GM21723 (cell line): ENCODE results near the gene SLC51B.
"Not testable (repeated sequence)": the region's sequence is repeated elsewhere in the genome, so short reads cannot be mapped to it uniquely, and the experiment has no call there.

Source experiments
- ATAC-seq: cut with Tn5 transposase; IDR thresholded peaks from one replicate; pipeline ENCODE4 v1.9.1; 2021; ENCODE audit warnings: mild to moderate bottlenecking, moderate library complexity; ENCODE audit not compliant: unreplicated experiment

Gene SLC51B

DNA sequence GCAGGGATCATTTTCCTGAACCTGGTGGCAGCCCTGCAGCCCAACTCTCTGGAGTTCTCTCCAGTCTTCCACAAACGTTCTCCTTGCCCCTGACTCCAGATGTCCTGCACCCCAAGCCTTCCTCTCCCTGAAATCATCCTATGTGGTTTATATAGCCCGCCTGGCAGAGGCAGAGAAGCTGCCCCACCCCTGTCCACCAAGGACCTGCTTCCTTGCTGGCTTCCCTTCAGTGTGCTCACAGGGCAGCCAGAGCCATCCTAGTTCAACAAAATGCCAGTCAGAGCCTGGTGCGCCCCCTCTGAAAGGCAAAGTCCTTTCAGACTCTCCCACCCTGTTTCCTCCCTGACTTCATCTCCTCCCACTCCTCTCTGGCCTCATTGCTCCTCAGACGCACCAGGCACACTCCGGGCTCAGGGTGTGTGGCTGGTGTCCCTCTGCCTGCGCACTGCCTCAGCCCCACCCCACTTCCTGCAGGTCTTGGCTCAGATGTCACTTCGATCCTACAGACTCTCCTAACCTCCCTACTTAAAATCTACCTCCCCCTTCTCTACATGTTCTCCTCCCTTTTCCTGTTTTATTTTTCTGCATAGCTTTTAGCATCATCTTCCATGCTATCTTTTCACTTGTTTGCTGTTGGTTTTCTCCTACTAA lies 37.2 kb downstream of the SLC51B start:
- ATAC-seq = no peak

DNA sequence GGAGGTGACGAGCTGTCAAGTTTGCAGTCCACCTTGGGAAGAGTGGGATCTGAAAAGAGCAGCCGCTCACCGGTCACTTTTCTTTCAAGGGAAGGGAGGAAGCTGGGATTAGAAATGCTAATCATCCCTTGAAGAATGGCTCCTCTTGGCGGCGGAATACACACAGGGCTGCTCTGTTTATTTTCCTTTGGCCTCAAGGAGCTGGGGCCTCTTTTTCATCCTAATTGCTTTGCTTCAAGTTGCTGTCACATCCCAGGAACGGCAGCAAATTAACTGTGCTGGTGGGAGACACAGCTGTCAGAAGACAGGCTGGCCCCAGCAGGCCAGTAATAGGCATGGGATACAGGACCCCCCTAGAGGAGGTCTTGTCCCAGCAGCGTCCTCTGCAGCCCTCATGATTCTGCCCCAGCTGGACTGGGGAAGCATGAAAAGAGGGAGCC lies 38.1 kb downstream of the SLC51B start:
- no peak for ATAC-seq

GRCh38 chr15:65084500-65085206 lies 39.5 kb downstream of the SLC51B start:
- no peak for ATAC-seq

DNA sequence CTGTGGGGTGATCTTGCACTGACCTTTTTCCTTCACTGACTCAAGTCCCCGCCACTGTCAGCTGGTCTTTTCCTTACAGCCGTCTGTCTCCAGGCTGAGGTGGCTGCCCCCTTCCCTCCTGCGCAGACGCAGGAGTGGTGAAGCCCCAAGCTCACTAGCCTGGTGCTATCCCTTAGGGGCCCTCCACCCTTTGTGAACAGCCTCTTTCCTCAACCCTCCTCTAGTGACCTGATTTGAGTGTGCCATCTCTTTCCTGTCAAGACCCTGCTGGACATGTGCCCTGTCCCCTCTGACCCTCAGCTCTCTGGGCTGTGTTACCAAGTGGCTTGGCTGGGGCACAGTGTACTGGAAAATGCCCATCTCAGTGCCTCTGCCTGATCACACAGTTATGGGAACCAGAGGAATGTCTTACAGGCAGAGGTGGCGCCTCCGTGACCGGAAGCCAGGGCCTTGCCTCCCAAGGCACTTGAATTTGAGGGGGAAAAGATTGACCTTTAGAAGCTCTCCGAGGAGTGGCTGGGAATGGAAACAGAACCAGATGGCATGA lies 40.1 kb downstream of the SLC51B start:
- no peak for ATAC-seq

- no peak for ATAC-seq
Measured at GRCh38 chr15:65085990-65086679, 40.9 kb downstream of the SLC51B start.

GRCh38 chr15:65086680-65087111 lies 41.5 kb downstream of the SLC51B start:
- no peak for ATAC-seq

DNA sequence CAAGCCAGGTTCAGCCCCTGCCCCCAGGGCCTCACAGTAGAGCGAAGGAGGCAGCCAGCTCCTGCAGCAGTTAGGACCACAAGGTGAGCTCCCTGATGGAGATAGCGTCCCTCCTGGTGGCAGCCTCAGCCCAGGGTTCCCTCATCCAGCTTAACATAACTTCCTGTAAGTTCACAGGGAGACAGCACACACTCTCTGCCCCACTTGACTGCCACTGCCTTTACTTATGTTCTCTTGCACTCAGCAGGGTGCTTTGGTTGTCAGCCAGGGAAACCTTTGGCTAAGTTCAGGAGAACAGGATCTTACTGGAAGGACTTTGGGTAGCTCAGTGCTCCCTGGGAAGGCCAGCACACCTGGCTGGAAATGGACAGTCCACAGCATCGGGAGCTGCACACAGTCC lies 42.2 kb downstream of the SLC51B start:
- no peak for ATAC-seq

- ATAC-seq = no peak
Measured at GRCh38 chr15:65087873-65088642, 42.9 kb downstream of the SLC51B start.

- ATAC-seq = no peak
Measured at GRCh38 chr15:65088643-65089021, 43.4 kb downstream of the SLC51B start.

DNA sequence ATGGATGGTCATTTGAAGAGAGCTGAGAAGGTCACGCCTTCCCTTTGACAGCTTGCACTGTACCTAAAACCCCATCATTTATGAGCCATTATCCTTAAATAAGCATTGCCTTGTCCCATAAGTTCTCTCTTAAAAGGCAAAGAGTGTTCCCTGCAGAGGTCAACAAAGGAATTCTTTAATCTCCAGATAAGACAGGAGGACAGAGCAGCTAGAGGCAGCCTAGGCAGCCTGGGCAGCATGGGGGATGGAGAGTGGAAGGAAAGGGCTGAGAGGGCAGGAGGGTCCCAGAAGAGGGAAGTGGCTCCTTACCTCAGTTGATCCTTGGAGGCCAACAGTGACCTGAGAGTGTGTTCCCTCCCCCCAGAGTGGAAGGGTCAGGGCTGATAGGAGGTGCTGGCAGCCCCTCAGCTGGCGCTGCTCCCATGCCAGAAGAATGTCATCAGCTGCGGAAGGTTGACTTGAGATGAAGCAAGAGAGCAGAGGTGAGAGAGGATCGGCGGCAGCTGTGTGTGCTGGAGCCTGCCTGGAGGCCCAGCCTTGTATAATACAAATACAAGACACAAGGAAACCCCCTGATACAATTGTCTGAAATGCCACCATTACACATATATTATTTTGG lies 44.1 kb downstream of the SLC51B start:
- no peak for ATAC-seq

DNA sequence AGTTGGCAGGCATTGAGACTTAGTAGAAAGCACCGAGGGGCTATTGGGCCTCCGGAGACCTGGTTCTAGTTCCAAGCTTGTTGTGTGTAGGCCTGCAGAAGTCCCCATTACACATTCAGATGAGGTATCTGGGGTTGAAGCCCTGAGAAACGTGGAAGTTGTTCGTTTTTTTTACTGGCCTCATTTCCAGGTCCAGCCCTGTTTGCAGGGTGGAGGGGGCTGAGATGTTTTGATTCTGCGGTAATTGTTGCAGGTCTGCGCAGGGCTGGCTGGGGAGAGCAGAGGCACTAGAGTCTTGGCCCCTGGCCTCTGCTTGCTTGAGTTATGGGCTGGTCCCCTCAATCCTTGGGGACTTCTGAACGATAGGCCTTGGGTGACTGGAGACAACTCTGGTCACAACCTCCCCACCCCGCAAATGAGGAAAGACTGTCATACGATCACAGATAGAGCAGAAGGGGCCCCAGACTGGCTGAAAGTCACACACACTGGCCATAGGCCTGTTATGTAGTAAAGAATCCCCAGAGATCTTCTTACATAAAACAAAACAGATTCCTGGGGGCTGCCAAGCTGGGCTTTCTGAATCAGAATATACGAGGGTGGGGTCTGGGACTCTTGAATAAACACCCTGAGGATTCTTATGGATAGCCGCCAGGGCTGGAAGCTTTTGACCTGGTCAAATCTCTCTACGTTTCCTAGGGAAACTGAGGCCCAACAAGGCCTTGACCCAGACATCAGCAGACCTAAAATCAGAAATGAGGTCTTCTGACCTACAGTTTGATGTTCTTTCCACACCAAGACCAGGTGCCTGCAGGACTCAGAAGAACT lies 47.0 kb downstream of the SLC51B start:
- no peak for ATAC-seq

- no peak for ATAC-seq
Measured at GRCh38 chr15:65092911-65093792, 48.0 kb downstream of the SLC51B start.

- ATAC-seq = not testable (repeated sequence)
Measured at GRCh38 chr15:65093793-65094170, 48.6 kb downstream of the SLC51B start.

DNA sequence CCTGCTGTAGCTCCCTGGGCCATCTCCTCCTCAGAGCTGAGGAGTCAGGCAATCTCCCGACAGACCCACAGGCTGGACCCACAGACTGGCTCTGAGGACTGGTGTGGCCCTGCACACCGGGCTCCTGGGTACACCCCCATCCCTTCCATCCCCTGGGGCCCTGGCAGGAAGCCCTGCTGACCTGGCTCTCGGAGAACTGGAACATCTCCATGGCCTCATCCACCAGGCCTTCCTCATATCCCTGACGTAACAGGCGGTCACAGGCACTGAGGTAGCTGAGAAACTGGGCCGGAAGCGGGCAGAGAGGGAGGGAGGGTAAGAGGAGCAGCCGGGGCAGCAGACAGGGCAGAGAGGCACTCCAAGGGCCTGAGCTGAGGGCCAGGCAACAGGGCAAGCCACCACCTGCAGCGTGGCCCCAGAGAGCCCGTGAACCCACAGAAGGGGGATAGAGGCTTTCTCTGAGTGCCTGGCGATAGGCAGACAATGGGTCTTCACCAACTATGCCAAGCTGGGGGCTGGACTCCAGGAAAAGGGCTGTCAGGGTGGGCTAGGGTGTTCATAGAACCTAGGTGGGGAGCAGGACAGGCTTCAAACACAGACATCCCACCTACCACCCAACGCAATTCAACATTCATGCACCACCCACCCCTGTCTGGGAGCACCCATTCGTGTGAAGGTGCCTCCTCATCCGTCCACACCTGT lies 49.3 kb downstream of the SLC51B start:
- no peak for ATAC-seq

- ATAC-seq = no peak
Measured at GRCh38 chr15:65095011-65095746, 50.0 kb downstream of the SLC51B start.

GRCh38 chr15:65095747-65096104 lies 50.5 kb downstream of the SLC51B start:
- ATAC-seq = no peak
